ENCODE measurements around the gene SLC5A8.
A peak's percentile ranks its signal among the peaks of the same experiment; 100 is the strongest.
"Not testable (repeated sequence)": the region's sequence is repeated elsewhere in the genome, so short reads cannot be mapped to it uniquely, and the experiment has no call there.

Gene SLC5A8

GRCh38 chr12:101172316-101172715, 37.7 kb downstream of the SLC5A8 start:
- Histone ChIP-seq H3K4me3 (ENCODE audit: low read length) (no peak overlapping the region), H3K27ac (ENCODE audit: low read depth, low read length) (no peak overlapping the region), H3K27me3 (ENCODE audit: insufficient read depth, low read length) (no peaks in the 10 kb centered on the region), H3K9ac (ENCODE audit: low read depth, low read length) (no peak overlapping the region), H3K9me3 (ENCODE audit: insufficient read depth, low read depth, low read length) (no peaks in the 10 kb centered on the region), H3K4me1 (ENCODE audit: insufficient read depth, low read length) (no peaks in the 10 kb centered on the region), H3K36me3 (ENCODE audit: insufficient read depth, low read length) (no peaks in the 10 kb centered on the region)
- 49% methylated on average over 5 of the region's 5 CpGs for WGBS

GRCh38 chr12:101168001-101168400, 42.0 kb downstream of the SLC5A8 start:
- H3K9me3 ChIP-seq (ENCODE audit: insufficient read depth, low read depth, low read length), result no peaks in the 10 kb centered on the region

DNA sequence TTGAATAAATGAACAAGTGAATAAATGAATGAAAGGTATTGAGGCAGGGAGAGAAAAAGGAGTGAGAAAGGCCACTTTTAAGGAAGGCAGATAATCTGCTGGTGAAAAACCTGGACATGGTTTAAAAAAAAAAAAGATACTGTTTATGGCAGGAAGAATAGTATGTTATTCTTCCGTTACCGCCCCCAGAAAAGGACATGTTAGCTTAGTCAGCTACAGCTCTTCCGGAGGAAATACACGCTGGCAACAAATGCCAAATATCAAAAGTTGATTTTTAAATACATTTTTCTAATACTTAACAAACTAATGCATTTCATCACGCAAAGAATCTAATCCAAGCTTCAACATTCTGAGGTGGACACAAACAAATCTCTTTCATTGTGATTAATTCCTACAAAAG, 43.2 kb downstream of the SLC5A8 start:
- no peak overlapping the region for H3K27ac ChIP-seq (ENCODE audit: low read depth, low read length)
- no peaks in the 10 kb centered on the region for H3K27me3 ChIP-seq (ENCODE audit: insufficient read depth, low read length)
- H3K9me3 ChIP-seq (ENCODE audit: insufficient read depth, low read depth, low read length), result no peaks in the 10 kb centered on the region
- H3K4me1 ChIP-seq (ENCODE audit: insufficient read depth, low read length), result no peaks in the 10 kb centered on the region
- 93% methylated on average over 5 of the region's 5 CpGs for WGBS
- H3K9ac ChIP-seq (ENCODE audit: low read depth, low read length), result no peak overlapping the region
- H3K36me3 ChIP-seq (ENCODE audit: insufficient read depth, low read length), result no peaks in the 10 kb centered on the region
- H3K4me3 ChIP-seq (ENCODE audit: low read length), result no peak overlapping the region

More at GRCh38 chr12:101168001-101168400, 42.0 kb downstream of the SLC5A8 start:
- Histone ChIP-seq H3K4me1 (ENCODE audit: insufficient read depth, low read length) (no peaks in the 10 kb centered on the region), H3K36me3 (ENCODE audit: insufficient read depth, low read length) (no peaks in the 10 kb centered on the region), H3K4me3 (ENCODE audit: low read length) (no peak overlapping the region), H3K27ac (ENCODE audit: low read depth, low read length) (no peak overlapping the region), H3K27me3 (ENCODE audit: insufficient read depth, low read length) (no peaks in the 10 kb centered on the region), H3K9ac (ENCODE audit: low read depth, low read length) (no peak overlapping the region)
- WGBS, result 92% methylated on average over 5 of the region's 5 CpGs

GRCh38 chr12:101165319-101165718, 44.7 kb downstream of the SLC5A8 start:
- H3K9ac ChIP-seq (ENCODE audit: low read depth, low read length), result no peak overlapping the region

DNA sequence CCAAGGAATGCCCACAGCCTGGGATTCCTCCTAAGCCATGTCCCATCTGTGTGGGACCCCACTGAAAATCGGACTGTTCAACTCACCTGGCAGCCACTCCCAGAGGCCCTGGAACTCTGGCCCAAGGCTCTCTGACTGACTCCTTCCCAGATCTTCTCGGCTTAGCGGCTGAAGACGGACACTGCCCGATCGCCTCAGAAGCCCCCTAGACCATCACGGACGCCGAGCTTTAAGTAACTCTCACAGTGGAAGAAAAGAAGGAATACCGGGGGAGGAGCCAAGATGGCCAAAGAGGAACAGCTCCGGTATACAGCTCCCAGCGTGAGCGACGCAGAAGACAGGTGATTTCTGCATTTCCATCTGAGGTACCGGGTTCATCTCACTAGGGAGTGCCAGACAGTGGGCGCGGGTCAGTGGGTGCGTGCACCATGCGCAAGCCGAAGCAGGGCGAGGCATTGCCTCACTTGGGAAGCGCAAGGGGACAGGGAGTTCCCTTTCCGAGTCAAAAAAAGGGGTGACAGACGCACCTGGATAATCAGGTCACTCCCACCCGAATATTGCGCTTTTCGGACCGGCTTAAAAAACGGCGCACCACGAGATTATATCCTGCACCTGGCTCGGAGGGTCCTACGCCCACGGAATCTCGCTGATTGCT, 64.1 kb downstream of the SLC5A8 start:
- H3K27me3 ChIP-seq (ENCODE audit: insufficient read depth, low read length); H3K9me3 ChIP-seq (ENCODE audit: insufficient read depth, low read depth, low read length); H3K36me3 ChIP-seq (ENCODE audit: insufficient read depth, low read length); H3K4me1 ChIP-seq (ENCODE audit: insufficient read depth, low read length); H3K27ac ChIP-seq (ENCODE audit: low read depth, low read length): not testable (repeated sequence)
- WGBS, result 13% methylated on average over 32 of the region's 35 CpGs
- H3K9ac ChIP-seq (ENCODE audit: low read depth, low read length), result peak overlapping the region; percentile 64; the same call in 1 of the 2 replicates
- peak overlapping the region; percentile 68 for H3K4me3 ChIP-seq (ENCODE audit: low read length)

More at GRCh38 chr12:101165319-101165718, 44.7 kb downstream of the SLC5A8 start:
- no peaks in the 10 kb centered on the region for H3K9me3 ChIP-seq (ENCODE audit: insufficient read depth, low read depth, low read length)
- no peaks in the 10 kb centered on the region for H3K4me1 ChIP-seq (ENCODE audit: insufficient read depth, low read length)
- no peak overlapping the region for H3K4me3 ChIP-seq (ENCODE audit: low read length)
- no peak overlapping the region for H3K27ac ChIP-seq (ENCODE audit: low read depth, low read length)
- no peaks in the 10 kb centered on the region for H3K27me3 ChIP-seq (ENCODE audit: insufficient read depth, low read length)
- H3K36me3 ChIP-seq (ENCODE audit: insufficient read depth, low read length), result no peaks in the 10 kb centered on the region
- 91% methylated on average over 4 of the region's 4 CpGs for WGBS

DNA sequence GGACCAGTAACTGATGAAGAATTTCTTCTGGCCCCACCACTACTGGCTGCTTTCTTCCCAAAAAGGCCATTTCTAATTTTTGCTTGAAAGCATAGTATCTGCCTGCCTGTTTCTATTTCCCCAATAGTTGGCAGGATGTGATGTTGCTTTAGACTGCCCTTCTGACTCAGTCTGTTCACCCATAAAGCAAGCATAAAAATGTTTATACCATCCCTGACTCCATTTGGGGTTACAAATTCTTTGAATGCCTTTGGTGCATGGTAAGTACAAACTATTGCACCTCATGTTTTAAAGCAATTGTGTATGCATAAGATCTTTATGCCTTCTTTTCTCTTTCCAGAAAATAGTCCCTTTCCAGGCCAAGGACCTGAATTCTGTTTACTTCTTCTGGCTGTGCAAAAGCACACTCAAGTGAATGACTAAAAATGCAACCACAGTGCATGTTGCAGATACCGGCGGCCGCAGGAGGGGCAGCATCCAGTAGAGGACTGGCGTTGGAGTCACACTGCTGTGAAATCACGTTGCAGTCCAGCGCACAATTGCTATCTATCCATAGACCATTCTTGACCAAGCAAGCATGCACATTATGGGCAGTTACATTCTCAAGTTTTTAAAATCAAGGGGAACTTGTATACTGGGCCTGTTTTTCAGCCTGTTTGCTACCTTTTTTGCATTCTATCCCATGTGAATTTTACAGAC, 82.4 kb downstream of the SLC5A8 start:
- 95% methylated on average over 6 of the region's 6 CpGs for WGBS
- H3K27me3 ChIP-seq (ENCODE audit: insufficient read depth, low read length), result no peaks in the 10 kb centered on the region
- no peak overlapping the region for H3K9ac ChIP-seq (ENCODE audit: low read depth, low read length)
- H3K36me3 ChIP-seq (ENCODE audit: insufficient read depth, low read length), result no peaks in the 10 kb centered on the region
- no peak overlapping the region for H3K4me3 ChIP-seq (ENCODE audit: low read length)
- no peaks in the 10 kb centered on the region for H3K4me1 ChIP-seq (ENCODE audit: insufficient read depth, low read length)
- no peak overlapping the region for H3K27ac ChIP-seq (ENCODE audit: low read depth, low read length)
- no peaks in the 10 kb centered on the region for H3K9me3 ChIP-seq (ENCODE audit: insufficient read depth, low read depth, low read length)

DNA sequence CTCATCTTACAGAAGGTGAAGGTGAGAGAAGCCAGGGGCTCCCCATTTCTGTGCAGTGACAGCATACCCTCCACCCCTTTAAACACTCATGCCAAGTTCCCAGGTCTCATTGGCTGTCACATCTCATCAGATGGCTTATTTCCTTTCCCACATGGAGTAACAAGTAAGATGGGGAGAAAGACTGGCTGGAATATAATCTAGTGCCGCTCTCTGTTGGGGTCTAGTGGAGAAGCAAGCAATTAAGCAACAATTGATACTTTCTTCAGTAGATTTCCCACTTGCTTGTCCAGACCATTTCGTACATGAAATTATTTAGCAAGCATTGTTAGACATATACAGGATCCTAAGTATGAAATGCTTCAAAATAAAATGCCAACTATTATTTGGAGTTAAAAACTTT, 92.2 kb downstream of the SLC5A8 start:
- Histone ChIP-seq H3K9ac (ENCODE audit: low read depth, low read length) (no peak overlapping the region), H3K4me1 (ENCODE audit: insufficient read depth, low read length) (no peaks in the 10 kb centered on the region), H3K27me3 (ENCODE audit: insufficient read depth, low read length) (no peaks in the 10 kb centered on the region), H3K27ac (ENCODE audit: low read depth, low read length) (no peak overlapping the region), H3K36me3 (ENCODE audit: insufficient read depth, low read length) (no peaks in the 10 kb centered on the region), H3K4me3 (ENCODE audit: low read length) (no peak overlapping the region), H3K9me3 (ENCODE audit: insufficient read depth, low read depth, low read length) (no peaks in the 10 kb centered on the region)
- WGBS, result 93% methylated on average over 1 of the region's 2 CpGs

GRCh38 chr12:101116911-101117310, 93.1 kb downstream of the SLC5A8 start:
- Histone ChIP-seq H3K9me3 (ENCODE audit: insufficient read depth, low read depth, low read length) (no peaks in the 10 kb centered on the region), H3K27ac (ENCODE audit: low read depth, low read length) (no peak overlapping the region), H3K4me1 (ENCODE audit: insufficient read depth, low read length) (no peaks in the 10 kb centered on the region), H3K36me3 (ENCODE audit: insufficient read depth, low read length) (no peaks in the 10 kb centered on the region), H3K4me3 (ENCODE audit: low read length) (no peak overlapping the region), H3K9ac (ENCODE audit: low read depth, low read length) (no peak overlapping the region), H3K27me3 (ENCODE audit: insufficient read depth, low read length) (no peaks in the 10 kb centered on the region)
- 95% methylated on average over 4 of the region's 4 CpGs for WGBS

GRCh38 chr12:101115326-101115725, 94.7 kb downstream of the SLC5A8 start:
- H3K4me3 ChIP-seq (ENCODE audit: low read length), result no peak overlapping the region
- no peaks in the 10 kb centered on the region for H3K27me3 ChIP-seq (ENCODE audit: insufficient read depth, low read length)
- no peak overlapping the region for H3K27ac ChIP-seq (ENCODE audit: low read depth, low read length)
- H3K4me1 ChIP-seq (ENCODE audit: insufficient read depth, low read length), result no peaks in the 10 kb centered on the region
- H3K36me3 ChIP-seq (ENCODE audit: insufficient read depth, low read length), result no peaks in the 10 kb centered on the region
- 84% methylated on average over 2 of the region's 2 CpGs for WGBS
- H3K9me3 ChIP-seq (ENCODE audit: insufficient read depth, low read depth, low read length), result no peaks in the 10 kb centered on the region
- no peak overlapping the region for H3K9ac ChIP-seq (ENCODE audit: low read depth, low read length)

DNA sequence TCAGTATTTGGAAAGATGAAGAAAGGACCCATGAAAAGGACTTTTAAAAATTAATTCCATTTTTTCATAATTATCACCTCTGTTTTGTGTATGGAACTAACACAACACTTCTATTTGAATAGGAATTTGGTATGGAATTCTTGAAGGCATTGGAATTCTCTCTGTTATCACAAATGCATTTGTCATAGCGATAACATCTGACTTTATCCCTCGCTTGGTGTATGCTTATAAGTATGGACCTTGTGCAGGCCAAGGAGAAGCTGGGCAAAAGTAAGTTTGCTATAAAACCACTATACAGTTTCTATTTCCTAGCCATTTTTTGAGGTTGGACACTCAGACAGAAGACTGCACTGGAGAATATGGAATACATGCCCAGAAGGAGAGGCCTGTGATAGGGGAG, 98.6 kb downstream of the SLC5A8 start:
- H3K36me3 ChIP-seq (ENCODE audit: insufficient read depth, low read length), result no peaks in the 10 kb centered on the region
- WGBS, result 100% methylated on average over 1 of the region's 2 CpGs
- H3K4me3 ChIP-seq (ENCODE audit: low read length), result no peak overlapping the region
- no peak overlapping the region for H3K9ac ChIP-seq (ENCODE audit: low read depth, low read length)
- H3K9me3 ChIP-seq (ENCODE audit: insufficient read depth, low read depth, low read length), result no peaks in the 10 kb centered on the region
- H3K27ac ChIP-seq (ENCODE audit: low read depth, low read length), result no peak overlapping the region
- H3K4me1 ChIP-seq (ENCODE audit: insufficient read depth, low read length), result no peaks in the 10 kb centered on the region
- H3K27me3 ChIP-seq (ENCODE audit: insufficient read depth, low read length), result no peaks in the 10 kb centered on the region

DNA sequence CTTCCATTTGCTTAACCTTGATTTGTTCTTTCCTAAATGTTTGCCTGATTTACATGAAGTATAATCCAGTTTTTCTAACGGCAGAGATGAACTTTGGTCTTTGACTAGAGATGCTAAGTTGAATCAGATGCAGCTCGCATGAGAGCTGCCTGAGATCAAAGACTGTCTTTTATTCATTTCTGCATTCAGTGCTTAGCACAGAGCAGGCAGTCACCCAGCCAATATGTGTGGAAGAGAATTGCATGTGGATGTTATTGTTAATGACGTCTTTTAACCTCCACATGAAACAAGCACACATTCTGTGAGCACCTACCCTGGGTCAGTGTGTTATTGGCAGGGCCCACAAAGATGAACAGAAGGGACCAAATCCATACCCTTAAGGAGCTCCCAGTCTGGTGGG, 99.2 kb downstream of the SLC5A8 start:
- Histone ChIP-seq H3K4me3 (ENCODE audit: low read length) (no peak overlapping the region), H3K9me3 (ENCODE audit: insufficient read depth, low read depth, low read length) (no peaks in the 10 kb centered on the region), H3K9ac (ENCODE audit: low read depth, low read length) (no peak overlapping the region), H3K27ac (ENCODE audit: low read depth, low read length) (no peak overlapping the region), H3K36me3 (ENCODE audit: insufficient read depth, low read length) (no peaks in the 10 kb centered on the region), H3K27me3 (ENCODE audit: insufficient read depth, low read length) (no peaks in the 10 kb centered on the region), H3K4me1 (ENCODE audit: insufficient read depth, low read length) (no peaks in the 10 kb centered on the region)
- 93% methylated on average over 2 of the region's 3 CpGs for WGBS
